ENCODE data around the gene DAPK2.

DNA sequence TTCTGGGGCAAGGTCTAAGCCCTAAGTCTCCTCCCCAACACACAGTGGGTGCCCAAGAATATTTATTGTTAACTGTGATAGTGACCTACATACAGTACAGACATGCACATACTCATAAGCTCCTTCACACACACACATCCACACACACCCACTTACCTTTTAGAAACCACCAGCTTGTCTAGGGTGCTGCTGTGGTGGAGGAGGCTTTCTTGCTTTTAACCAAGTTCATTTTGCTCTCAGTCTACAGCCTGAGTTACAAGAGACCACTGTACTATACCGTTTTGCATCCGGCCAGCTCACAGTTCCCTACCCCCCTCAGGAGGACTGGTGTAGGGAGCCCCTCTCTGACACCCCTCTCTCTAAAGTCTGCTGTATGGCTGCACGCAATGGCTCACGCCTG is 16.7 kb downstream of the DAPK2 start:
- TF ChIP-seq, protein P1, sequence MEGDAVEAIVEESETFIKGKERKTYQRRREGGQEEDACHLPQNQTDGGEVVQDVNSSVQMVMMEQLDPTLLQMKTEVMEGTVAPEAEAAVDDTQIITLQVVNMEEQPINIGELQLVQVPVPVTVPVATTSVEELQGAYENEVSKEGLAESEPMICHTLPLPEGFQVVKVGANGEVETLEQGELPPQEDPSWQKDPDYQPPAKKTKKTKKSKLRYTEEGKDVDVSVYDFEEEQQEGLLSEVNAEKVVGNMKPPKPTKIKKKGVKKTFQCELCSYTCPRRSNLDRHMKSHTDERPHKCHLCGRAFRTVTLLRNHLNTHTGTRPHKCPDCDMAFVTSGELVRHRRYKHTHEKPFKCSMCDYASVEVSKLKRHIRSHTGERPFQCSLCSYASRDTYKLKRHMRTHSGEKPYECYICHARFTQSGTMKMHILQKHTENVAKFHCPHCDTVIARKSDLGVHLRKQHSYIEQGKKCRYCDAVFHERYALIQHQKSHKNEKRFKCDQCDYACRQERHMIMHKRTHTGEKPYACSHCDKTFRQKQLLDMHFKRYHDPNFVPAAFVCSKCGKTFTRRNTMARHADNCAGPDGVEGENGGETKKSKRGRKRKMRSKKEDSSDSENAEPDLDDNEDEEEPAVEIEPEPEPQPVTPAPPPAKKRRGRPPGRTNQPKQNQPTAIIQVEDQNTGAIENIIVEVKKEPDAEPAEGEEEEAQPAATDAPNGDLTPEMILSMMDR (conservative IDR thresholded peaks at IDR 0.05) = no peak
- no peak for TF ChIP-seq ZFX (IDR thresholded peaks at IDR 0.05)

Data from C4-2B (cell line).